PFSK-1 (cell line): ENCODE results near the gene LIPC.

Source experiments
- FOXP2 ChIP-seq: optimal IDR thresholded peaks from 2 replicates; pipeline ENCODE3; 2011; ENCODE audit warnings: borderline replicate concordance, control low read depth, inconsistent platforms; ENCODE audit not compliant: insufficient read depth; ENCODE audit errors: extremely low read length, extremely low read depth
- POLR2AphosphoS5 ChIP-seq: IDR thresholded peaks from 2 replicates; pipeline ENCODE4 v1.6.1; 2012; ENCODE audit warnings: low read depth, mild to moderate bottlenecking, control low read depth, low read length, moderate library complexity
- SIN3A ChIP-seq: IDR thresholded peaks from 2 replicates; pipeline ENCODE4 v1.6.1; 2012; ENCODE audit warnings: mild to moderate bottlenecking, low read length, moderate library complexity, borderline replicate concordance; ENCODE audit not compliant: insufficient read depth
- TAF1 ChIP-seq: IDR thresholded peaks from 2 replicates; pipeline ENCODE4 v1.6.1; 2012; ENCODE audit warnings: low read length, control low read depth, borderline replicate concordance; ENCODE audit not compliant: insufficient read depth
- TF ChIP-seq, protein P1 (sequence below), 2 experiments: IDR thresholded peaks; 2 replicates each; pipeline versions ENCODE4 v1.6.1 to v1.8.0; 2011 to 2012; ENCODE audit warnings: low read depth in 2 of 2, low read length in 2 of 2, control low read depth in 1 of 2, inconsistent platforms in 1 of 2, mild to moderate bottlenecking in 1 of 2, moderate library complexity in 1 of 2; ENCODE audit not compliant: insufficient read depth in 1 of 2

The LIPC gene

DNA sequence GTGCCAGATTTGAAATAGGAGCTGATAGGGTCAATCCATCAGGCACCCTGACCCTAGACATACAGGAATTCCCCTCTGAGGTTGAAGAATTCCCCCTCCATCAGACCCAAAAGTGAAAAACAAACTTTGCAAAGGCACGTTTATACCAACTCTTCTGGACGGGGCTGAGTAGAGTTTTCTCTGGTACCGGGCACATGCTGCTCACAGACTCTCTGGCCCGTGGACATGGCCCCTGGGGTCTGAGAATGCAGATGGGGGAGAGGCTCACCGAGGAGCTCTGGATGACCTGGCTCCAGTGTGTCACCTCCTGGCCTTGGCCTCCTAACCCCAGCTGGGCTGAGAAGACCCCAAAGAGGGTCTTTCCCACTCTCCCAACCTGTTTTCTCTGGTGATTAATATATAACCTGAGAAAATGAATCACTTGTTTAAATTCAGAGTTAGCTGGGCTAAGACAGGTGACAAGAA, 11.2 kb upstream of the LIPC start:
- TF ChIP-seq FOXP2 (no peak), POLR2AphosphoS5 (no peak), TAF1 (no peak), SIN3A (no peak)
- TF ChIP-seq, protein P1, sequence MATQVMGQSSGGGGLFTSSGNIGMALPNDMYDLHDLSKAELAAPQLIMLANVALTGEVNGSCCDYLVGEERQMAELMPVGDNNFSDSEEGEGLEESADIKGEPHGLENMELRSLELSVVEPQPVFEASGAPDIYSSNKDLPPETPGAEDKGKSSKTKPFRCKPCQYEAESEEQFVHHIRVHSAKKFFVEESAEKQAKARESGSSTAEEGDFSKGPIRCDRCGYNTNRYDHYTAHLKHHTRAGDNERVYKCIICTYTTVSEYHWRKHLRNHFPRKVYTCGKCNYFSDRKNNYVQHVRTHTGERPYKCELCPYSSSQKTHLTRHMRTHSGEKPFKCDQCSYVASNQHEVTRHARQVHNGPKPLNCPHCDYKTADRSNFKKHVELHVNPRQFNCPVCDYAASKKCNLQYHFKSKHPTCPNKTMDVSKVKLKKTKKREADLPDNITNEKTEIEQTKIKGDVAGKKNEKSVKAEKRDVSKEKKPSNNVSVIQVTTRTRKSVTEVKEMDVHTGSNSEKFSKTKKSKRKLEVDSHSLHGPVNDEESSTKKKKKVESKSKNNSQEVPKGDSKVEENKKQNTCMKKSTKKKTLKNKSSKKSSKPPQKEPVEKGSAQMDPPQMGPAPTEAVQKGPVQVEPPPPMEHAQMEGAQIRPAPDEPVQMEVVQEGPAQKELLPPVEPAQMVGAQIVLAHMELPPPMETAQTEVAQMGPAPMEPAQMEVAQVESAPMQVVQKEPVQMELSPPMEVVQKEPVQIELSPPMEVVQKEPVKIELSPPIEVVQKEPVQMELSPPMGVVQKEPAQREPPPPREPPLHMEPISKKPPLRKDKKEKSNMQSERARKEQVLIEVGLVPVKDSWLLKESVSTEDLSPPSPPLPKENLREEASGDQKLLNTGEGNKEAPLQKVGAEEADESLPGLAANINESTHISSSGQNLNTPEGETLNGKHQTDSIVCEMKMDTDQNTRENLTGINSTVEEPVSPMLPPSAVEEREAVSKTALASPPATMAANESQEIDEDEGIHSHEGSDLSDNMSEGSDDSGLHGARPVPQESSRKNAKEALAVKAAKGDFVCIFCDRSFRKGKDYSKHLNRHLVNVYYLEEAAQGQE (IDR thresholded peaks at IDR 0.05; ENCODE audit: insufficient read depth in 1 of 2, low read depth in 2 of 2, low read length in 2 of 2), result no peak

DNA sequence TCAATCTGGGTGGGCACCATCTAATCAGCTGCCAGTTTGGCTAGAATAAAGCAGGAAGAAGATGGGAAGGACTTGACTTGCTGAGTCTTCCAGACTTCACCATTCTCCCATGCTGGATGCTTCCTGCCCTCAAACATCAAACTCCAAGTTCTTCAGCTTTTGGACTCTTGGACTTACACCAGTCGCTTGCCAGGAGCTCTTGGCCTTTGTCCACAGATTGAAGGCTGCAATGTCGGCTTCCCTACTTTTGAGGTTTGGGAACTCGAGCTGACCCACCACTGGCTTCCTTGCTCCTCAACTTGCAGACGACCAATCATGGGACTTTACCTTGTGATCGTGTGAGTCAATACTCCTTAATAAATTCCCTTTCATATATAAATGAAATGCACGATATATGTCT, 8.6 kb upstream of the LIPC start:
- TF ChIP-seq SIN3A (no peak), POLR2AphosphoS5 (no peak), FOXP2 (no peak), TAF1 (no peak)
- TF ChIP-seq, protein P1 (IDR thresholded peaks at IDR 0.05; ENCODE audit: insufficient read depth in 1 of 2, low read depth in 2 of 2, low read length in 2 of 2), result no peak

DNA sequence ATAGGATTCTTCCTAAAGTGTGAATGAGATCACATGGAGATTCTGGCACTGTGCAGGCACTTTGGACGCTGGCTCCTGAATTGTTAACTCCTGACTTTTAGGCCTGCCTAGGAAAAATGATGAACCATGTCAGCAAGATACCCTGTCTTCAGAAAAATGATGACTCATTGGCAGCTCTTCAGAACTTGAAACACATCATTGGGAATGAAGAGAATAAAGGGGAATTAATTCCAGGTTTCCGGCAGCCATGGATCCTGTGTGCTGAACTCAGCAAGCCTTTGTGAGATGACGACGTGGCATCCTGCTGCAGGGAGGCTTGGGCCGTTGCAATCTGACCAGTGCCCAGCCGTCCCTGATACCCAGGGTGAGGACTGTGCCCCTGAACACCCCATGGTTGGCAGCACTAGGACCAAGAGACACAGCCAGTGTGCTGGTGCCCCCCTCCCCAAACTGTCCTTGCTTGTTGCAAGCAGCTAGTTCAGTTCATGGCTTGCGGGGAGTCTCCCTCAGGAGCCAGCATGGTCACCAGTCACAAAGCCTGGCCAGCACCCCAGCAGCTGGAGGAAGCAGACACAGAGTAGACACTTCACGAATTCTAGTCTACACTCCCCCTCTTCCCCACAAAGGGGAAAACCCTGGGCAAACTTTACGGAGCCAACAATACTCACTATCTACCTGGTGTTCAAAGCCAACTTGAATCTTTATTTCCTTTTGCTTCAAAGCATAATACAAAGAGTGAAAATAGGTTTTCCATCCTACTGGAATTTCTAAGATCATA, 7.8 kb upstream of the LIPC start:
- TF ChIP-seq POLR2AphosphoS5, result no peak
- no peak for TF ChIP-seq TAF1
- TF ChIP-seq SIN3A, result no peak
- TF ChIP-seq, protein P1 (IDR thresholded peaks at IDR 0.05; ENCODE audit: insufficient read depth in 1 of 2, low read depth in 2 of 2, low read length in 2 of 2), result no peak
- TF ChIP-seq FOXP2, result no peak

DNA sequence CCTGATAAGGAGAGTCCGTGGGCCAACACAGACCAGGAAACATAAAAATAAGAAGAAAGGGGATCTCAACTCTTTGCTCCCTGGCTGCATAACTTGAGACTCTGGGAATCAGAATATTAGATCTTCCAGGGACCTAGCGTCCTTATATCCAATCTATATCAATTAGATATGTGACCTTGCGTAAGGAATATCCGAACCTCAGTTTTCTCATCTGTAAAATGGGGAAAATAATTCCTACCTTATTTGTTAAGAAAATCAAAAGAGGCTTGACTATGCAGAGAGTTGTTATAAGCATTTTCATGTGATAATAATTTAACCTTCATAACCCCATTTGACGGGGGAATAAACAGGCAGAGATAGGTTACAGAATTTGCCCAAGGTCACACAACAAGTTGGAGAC, 7.1 kb upstream of the LIPC start:
- TF ChIP-seq TAF1, result no peak
- TF ChIP-seq FOXP2, result no peak
- no peak for TF ChIP-seq SIN3A
- TF ChIP-seq POLR2AphosphoS5, result no peak
- TF ChIP-seq, protein P1 (IDR thresholded peaks at IDR 0.05; ENCODE audit: insufficient read depth in 1 of 2, low read depth in 2 of 2, low read length in 2 of 2), result no peak

DNA sequence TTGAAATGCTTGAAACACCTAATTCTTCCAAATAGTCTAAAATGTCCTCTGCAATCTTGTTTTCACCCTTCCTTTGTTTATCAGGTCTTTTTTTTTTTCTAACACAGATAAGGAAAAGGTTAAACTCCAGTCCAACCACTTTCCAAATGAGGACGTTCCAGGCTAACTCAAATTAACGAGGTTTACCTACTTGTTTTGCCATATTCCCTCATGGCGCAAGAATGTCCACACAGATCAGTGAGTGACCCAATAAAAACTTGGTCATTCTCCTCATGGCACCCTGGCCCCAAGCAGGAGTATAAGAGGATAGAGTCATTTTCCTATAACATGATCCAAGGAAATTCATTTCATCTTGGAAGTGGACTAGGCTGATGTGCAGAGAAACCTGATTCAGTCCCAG, 6.6 kb upstream of the LIPC start:
- no peak for TF ChIP-seq TAF1
- TF ChIP-seq, protein P1 (IDR thresholded peaks at IDR 0.05; ENCODE audit: insufficient read depth in 1 of 2, low read depth in 2 of 2, low read length in 2 of 2), result no peak
- no peak for TF ChIP-seq POLR2AphosphoS5
- TF ChIP-seq SIN3A, result no peak
- no peak for TF ChIP-seq FOXP2
